B cell (primary cell): ENCODE measurements around the gene ETDC. TPM values are rescaled to one million over a fixed set of nuclear protein-coding genes. Genes with fewer than 3 reads are reported as not detected.

Source experiments
- ATAC-seq: fragments of 200-7000 bp; cut with Tn5 transposase; one replicate; pipeline ENCODE4 v1.10.0; 2021; ENCODE audit warnings: low read depth, mild to moderate bottlenecking, moderate number of reproducible peaks, moderate library complexity
- CTCF ChIA-PET: fragments of 350-600 bp; sonication (Branson Sonifier 250); formaldehyde crosslinking; loops from one replicate; lab custom pipeline; 2021; ENCODE audit warnings: antibody characterized with exemption, inconsistent platforms; lab: Charles Lee
- POLR2A ChIA-PET: fragments of 350-600 bp; sonication (Branson Sonifier 250); formaldehyde crosslinking; loops from one replicate; lab custom pipeline; 2021; ENCODE audit warnings: antibody characterized with exemption; lab: Charles Lee
- DNase-seq: peaks from one replicate; pipeline ENCODE4 v3.0.0; 2013
- H2AFZ ChIP-seq: 2 replicates; pipeline ENCODE4 v1.6.1; 2012; ENCODE audit warnings: mild to moderate bottlenecking, low read depth, low read length; ENCODE audit not compliant: insufficient read depth, poor library complexity, severe bottlenecking
- H3K27ac ChIP-seq, 2 donors: 1 replicate in 1 of 2; 2 replicates in 1 of 2; pipeline ENCODE4 v1.5.1; 2012 to 2013; ENCODE audit warnings: low read length in 2 of 2, mild to moderate bottlenecking in 2 of 2, moderate library complexity in 1 of 2
- H3K27me3 ChIP-seq, 4 experiments: fragments of 200-600 bp in 1 of 4; sonication (generic) in 1 of 4; replicated peaks in 1 of 4; 1 replicate in 2 of 4; 2 replicates in 2 of 4; pipeline versions ENCODE4 v1.6.1 to v1.7.0; 2013 to 2016; ENCODE audit warnings: low read length in 3 of 4, mild to moderate bottlenecking in 2 of 4, mixed read lengths in 1 of 4, moderate library complexity in 1 of 4; ENCODE audit not compliant: insufficient read depth in 4 of 4, control insufficient read depth in 3 of 4; ENCODE audit errors: control extremely low read depth in 1 of 4
- H3K36me3 ChIP-seq, 2 experiments: replicated peaks in 1 of 2; 1 replicate in 1 of 2; 2 replicates in 1 of 2; pipeline versions ENCODE4 v1.6.1 to v1.7.1; 2013; ENCODE audit warnings: low read length in 1 of 2; ENCODE audit not compliant: insufficient read depth in 2 of 2, control insufficient read depth in 1 of 2; ENCODE audit errors: control extremely low read depth in 1 of 2, extremely low read depth in 1 of 2
- H3K4me1 ChIP-seq, 2 donors: fragments of 200-600 bp in 1 of 2; sonication (generic) in 1 of 2; 1 replicate in 1 of 2; 2 replicates in 1 of 2; pipeline versions ENCODE4 v1.5.1 to v1.6.1; 2013 to 2017; ENCODE audit warnings: low read length in 2 of 2; ENCODE audit not compliant: control insufficient read depth in 2 of 2, insufficient read depth in 2 of 2
- H3K4me2 ChIP-seq: replicated peaks from 2 replicates; pipeline ENCODE3; 2012; ENCODE audit warnings: mild to moderate bottlenecking, low read depth, low read length; ENCODE audit not compliant: poor library complexity, severe bottlenecking
- H3K4me3 ChIP-seq, 5 experiments: fragments of 200-600 bp in 1 of 5; sonication (generic) in 1 of 5; 1 replicate in 3 of 5; 2 replicates in 2 of 5; pipeline versions ENCODE4 v1.5.1 to v1.7.0; 2011 to 2016; ENCODE audit warnings: low read length in 4 of 5, mild to moderate bottlenecking in 4 of 5, low read depth in 2 of 5, control low read depth in 1 of 5, moderate library complexity in 1 of 5; ENCODE audit not compliant: insufficient read depth in 1 of 5; ENCODE audit errors: control extremely low read depth in 1 of 5, extremely low read depth in 1 of 5
- H3K79me2 ChIP-seq: fragments of 200-600 bp; sonication (generic); one replicate; pipeline ENCODE4 v1.6.0; 2016; ENCODE audit warnings: low read length; ENCODE audit not compliant: control insufficient read depth, insufficient read depth
- H3K9ac ChIP-seq: fragments of 200-600 bp; sonication (generic); 2 replicates; pipeline ENCODE4 v1.6.1; 2017; ENCODE audit warnings: mild to moderate bottlenecking, low read length, moderate library complexity
- H3K9me3 ChIP-seq, 3 donors: one replicate each; pipeline versions ENCODE4 v1.6.1 to v1.7.1; 2013; ENCODE audit warnings: low read length in 2 of 3; ENCODE audit not compliant: control insufficient read depth in 2 of 3, insufficient read depth in 1 of 3; ENCODE audit errors: control extremely low read depth in 1 of 3
- H4K20me1 ChIP-seq: 2 replicates; pipeline ENCODE4 v1.6.0; 2012; ENCODE audit warnings: mild to moderate bottlenecking, low read length; ENCODE audit not compliant: insufficient read depth, control insufficient read depth, poor library complexity, severe bottlenecking
- H3K27ac Mint-ChIP-seq: one replicate; pipeline ENCODE4 v1.8.0; 2021; ENCODE audit warnings: mixed read lengths
- H3K27me3 Mint-ChIP-seq: one replicate; pipeline ENCODE4 v1.8.0; 2021; ENCODE audit warnings: mixed read lengths
- H3K4me1 Mint-ChIP-seq: one replicate; pipeline ENCODE4 v1.8.0; 2021; ENCODE audit warnings: mixed read lengths
- H3K4me3 Mint-ChIP-seq: one replicate; pipeline ENCODE4 v1.8.0; 2021; ENCODE audit warnings: mixed read lengths
- H3K9me3 Mint-ChIP-seq: one replicate; pipeline ENCODE4 v1.8.0; 2022; ENCODE audit warnings: mixed read lengths; ENCODE audit not compliant: insufficient read depth
- CTCF ChIP-seq: fragments of 200-600 bp; IDR thresholded peaks from one replicate; pipeline ENCODE4 v1.8.0; 2022; ENCODE audit warnings: antibody characterized with exemption, mild to moderate bottlenecking
- EZH2 ChIP-seq: IDR thresholded peaks from 2 replicates; pipeline ENCODE4 v1.6.1; 2012; ENCODE audit warnings: borderline replicate concordance, low read depth, mild to moderate bottlenecking, moderate library complexity, low read length; ENCODE audit not compliant: insufficient read depth, poor library complexity, severe bottlenecking
- WGBS: methylation state at CpG from one replicate; pipeline ENCODE4 v1.1.5; 2013; ENCODE audit warnings: missing lambda C conversion rate; ENCODE audit not compliant: insufficient coverage; 5-methylcytosine and 5-hydroxymethylcytosine counted together
- intact Hi-C: fragments of 100-400 bp; cut with micrococcal nuclease; formaldehyde crosslinking; loops from one replicate; pipeline ENCODE4 v1.10.0; 2022
- polyA plus RNA-seq: library from polyadenylated mRNA; depleted of rRNA; stranded (reverse); fragments of >200 nt; gene quantifications from 2 replicates; pipeline ENCODE4 v1.2.3, GENCODE V29; 2012
- total RNA-seq, 2 donors: library from RNA; stranded (reverse); fragments of 120-200 nt in 1 of 2; gene quantifications; 1 replicate in 1 of 2; 2 replicates in 1 of 2; pipeline versions ENCODE4 v1.2.3 to v1.2.4, GENCODE V29; 2013 to 2022

ETDC gene
- total and polyA plus RNA-seq, 2 donors (not counting 1 experiment from before 2014, with no cell fraction given) = not detected

GRCh38 chrX:135295238-135295943 lies 13.9 kb upstream of the ETDC start:
- peak overlapping the region; percentile 77 for H2AFZ ChIP-seq
- POLR2A ChIA-PET = no interaction called here
- peak overlapping the region; percentile 93 for H3K4me3 Mint-ChIP-seq
- no peaks in the 10 kb centered on the region for H3K9me3 Mint-ChIP-seq
- no peaks in the 10 kb centered on the region for H4K20me1 ChIP-seq
- H3K4me1 ChIP-seq = peaks cover 0 to 11% of the 10 kb centered on the region in 2 donors
- intact Hi-C loops = loop anchor here (1.0 to 5.0 kb wide), 2 partner anchors 127 to 226 kb away; partner anchors contain the start of gene SMIM10L2A
- DNase-seq = peak; percentile 62
- peak overlapping the region; percentile 84 for H3K27ac Mint-ChIP-seq
- peak overlapping the region; percentile 45 to 57 for H3K27ac ChIP-seq
- no peaks in the 10 kb centered on the region for H3K27me3 Mint-ChIP-seq
- no peak for TF ChIP-seq EZH2
- peak; percentile 23 for TF ChIP-seq CTCF
- peak; percentile 95 for ATAC-seq
- peaks cover 13% of the 10 kb centered on the region for H3K4me1 Mint-ChIP-seq
- peak overlapping the region; percentile 65 for H3K9ac ChIP-seq
- H3K9me3 ChIP-seq = no peaks in the 10 kb centered on the region
- H3K4me2 ChIP-seq = peak overlapping the region; percentile 69
- 0% methylated on average over 7 of the region's 26 CpGs for WGBS
- H3K36me3 ChIP-seq = peaks cover 0 to 8% of the 10 kb centered on the region in 2 experiments
- H3K27me3 ChIP-seq = no peaks in the 10 kb centered on the region
- no peaks in the 10 kb centered on the region for H3K79me2 ChIP-seq
- peak overlapping the region; percentile 51 to 72 (median 69) for H3K4me3 ChIP-seq
- CTCF ChIA-PET = interaction anchor here (1.3 kb wide), 1 partner anchor 11 kb away, joined by 4 read pairs; no protein-coding TSS in a partner anchor

DNA sequence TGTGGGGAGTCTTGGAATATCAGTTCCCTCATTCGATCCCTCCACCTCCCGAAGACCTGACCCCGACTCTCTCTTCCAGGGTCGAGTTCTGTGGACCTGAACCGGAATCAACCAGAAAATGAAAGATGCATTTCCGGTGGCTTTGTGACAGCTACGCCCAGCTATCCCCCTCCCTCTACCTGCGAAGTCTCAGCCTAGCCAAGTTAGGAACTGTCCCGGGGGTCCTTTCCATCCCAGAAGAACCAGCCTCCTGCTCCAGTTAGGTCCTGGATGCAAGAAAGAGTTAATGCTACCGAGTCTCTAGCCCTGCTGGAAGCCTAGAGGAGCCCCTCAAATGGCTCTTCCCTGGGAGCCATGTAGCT lies 13.4 kb upstream of the ETDC start:
- H4K20me1 ChIP-seq = no peaks in the 10 kb centered on the region
- peaks cover 17% of the 10 kb centered on the region for H3K4me1 Mint-ChIP-seq
- H3K9me3 ChIP-seq = no peaks in the 10 kb centered on the region
- H3K4me2 ChIP-seq = peak overlapping the region; percentile 69
- no peaks in the 10 kb centered on the region for H3K27me3 Mint-ChIP-seq
- H3K27ac Mint-ChIP-seq = peak overlapping the region; percentile 84
- peaks cover 0 to 13% of the 10 kb centered on the region in 2 donors for H3K4me1 ChIP-seq
- peak; percentile 53 for ATAC-seq
- no peak for DNase-seq
- ChIA-PET CTCF (interaction anchor here (1.3 kb wide), 1 partner anchor 10 kb away, joined by 4 read pairs; no protein-coding TSS in a partner anchor), POLR2A (no interaction called here)
- intact Hi-C loops = loop anchor here (1.0 to 5.0 kb wide), 2 partner anchors 126 to 225 kb away; partner anchors contain the start of gene SMIM10L2A
- peak overlapping the region; percentile 77 for H2AFZ ChIP-seq
- TF ChIP-seq CTCF = no peak
- no peak for TF ChIP-seq EZH2
- H3K27me3 ChIP-seq = no peaks in the 10 kb centered on the region
- peaks cover 0 to 8% of the 10 kb centered on the region in 2 experiments for H3K36me3 ChIP-seq
- WGBS = 10% methylated on average over 9 of the region's 10 CpGs
- H3K4me3 ChIP-seq = peak overlapping the region; percentile 51 to 72 (median 69)
- peak overlapping the region; percentile 45 to 57 for H3K27ac ChIP-seq
- no peaks in the 10 kb centered on the region for H3K79me2 ChIP-seq
- H3K4me3 Mint-ChIP-seq = peak overlapping the region; percentile 93
- H3K9ac ChIP-seq = peak overlapping the region; percentile 65
- no peaks in the 10 kb centered on the region for H3K9me3 Mint-ChIP-seq
